ENCODE results near the gene EPHA5. TPM values are rescaled to one million over a fixed set of nuclear protein-coding genes. Genes with fewer than 3 reads are reported as not detected.

EPHA5 gene
- total RNA-seq, 1 experiment from 2014 or later: 2.0 TPM

DNA sequence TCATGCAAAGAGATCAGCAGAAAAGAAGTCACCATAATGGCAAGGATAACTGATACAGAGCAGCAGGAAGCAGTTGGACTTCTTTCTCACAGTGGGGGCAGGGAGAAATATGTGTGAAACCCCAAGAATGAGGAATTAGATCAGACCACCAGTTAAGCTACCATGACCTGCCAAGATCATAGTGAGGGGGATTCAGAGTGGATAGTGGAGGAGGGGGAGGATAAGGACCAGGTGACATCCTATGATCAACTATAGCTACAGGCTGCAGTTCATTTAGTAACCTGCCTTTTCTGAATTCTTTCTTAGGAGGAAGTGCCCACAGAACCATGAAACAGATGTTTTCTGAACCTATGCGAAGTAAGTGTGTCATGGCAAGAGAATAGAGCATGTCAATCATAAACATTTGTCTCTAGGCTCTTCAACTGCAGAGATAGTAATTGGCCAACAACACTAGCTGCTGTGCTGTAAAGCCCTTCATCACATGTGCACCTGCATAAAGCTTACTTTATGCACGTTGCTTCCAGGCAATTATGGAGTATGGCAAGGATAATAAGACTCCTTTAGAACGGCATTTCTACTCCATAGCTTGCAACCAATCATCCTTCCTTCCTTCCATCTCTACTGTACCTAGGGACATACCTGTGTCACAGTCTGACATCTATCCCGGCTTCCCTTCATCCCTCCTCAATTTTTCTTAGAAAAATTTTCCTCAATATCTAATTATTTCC is 329.7 kb downstream of the EPHA5 start:
- TF ChIP-seq, protein P1, sequence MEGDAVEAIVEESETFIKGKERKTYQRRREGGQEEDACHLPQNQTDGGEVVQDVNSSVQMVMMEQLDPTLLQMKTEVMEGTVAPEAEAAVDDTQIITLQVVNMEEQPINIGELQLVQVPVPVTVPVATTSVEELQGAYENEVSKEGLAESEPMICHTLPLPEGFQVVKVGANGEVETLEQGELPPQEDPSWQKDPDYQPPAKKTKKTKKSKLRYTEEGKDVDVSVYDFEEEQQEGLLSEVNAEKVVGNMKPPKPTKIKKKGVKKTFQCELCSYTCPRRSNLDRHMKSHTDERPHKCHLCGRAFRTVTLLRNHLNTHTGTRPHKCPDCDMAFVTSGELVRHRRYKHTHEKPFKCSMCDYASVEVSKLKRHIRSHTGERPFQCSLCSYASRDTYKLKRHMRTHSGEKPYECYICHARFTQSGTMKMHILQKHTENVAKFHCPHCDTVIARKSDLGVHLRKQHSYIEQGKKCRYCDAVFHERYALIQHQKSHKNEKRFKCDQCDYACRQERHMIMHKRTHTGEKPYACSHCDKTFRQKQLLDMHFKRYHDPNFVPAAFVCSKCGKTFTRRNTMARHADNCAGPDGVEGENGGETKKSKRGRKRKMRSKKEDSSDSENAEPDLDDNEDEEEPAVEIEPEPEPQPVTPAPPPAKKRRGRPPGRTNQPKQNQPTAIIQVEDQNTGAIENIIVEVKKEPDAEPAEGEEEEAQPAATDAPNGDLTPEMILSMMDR (conservative IDR thresholded peaks at IDR 0.05; ENCODE audit: low read depth, low read length): no peak
- no peak for TF ChIP-seq EZH2 (IDR thresholded peaks at IDR 0.05; ENCODE audit: low read length, unreplicated experiment)
- no peak for TF ChIP-seq EZH2phosphoT487 (IDR thresholded peaks at IDR 0.05; ENCODE audit: borderline replicate concordance, low read length)
- BruUV-seq (replicated peaks): no TSS peak
- no peaks in the 10 kb centered on the region for H3K36me3 ChIP-seq (ENCODE audit: low read depth, low read length)
- CTCF ChIA-PET: no interaction called here
- no peak overlapping the region for H3K4me3 ChIP-seq (ENCODE audit: low read length)
- no peak overlapping the region for H2AFZ ChIP-seq (ENCODE audit: low read length)
- H3K27me3 ChIP-seq (ENCODE audit: low read length): no peaks in the 10 kb centered on the region
- no peak overlapping the region for H3K27ac ChIP-seq (ENCODE audit: low read length)
- no peaks in the 10 kb centered on the region for H3K9me3 ChIP-seq (ENCODE audit: low read length)
- H3K4me1 ChIP-seq (ENCODE audit: insufficient read depth, low read length): no peaks in the 10 kb centered on the region
- POLR2A ChIA-PET (ENCODE audit: unreplicated experiment): no interaction called here
- intact Hi-C loops (cut with micrococcal nuclease): no loop called here
- DNase-seq (no peak), ATAC-seq (no peak)
- no peak overlapping the region for H3K4me2 ChIP-seq (ENCODE audit: low read length)
- H4K20me1 ChIP-seq (ENCODE audit: low read length): no peaks in the 10 kb centered on the region
- no peak overlapping the region for H3K9ac ChIP-seq (ENCODE audit: low read length)
- no peaks in the 10 kb centered on the region for H3K9me2 ChIP-seq (replicated peaks; ENCODE audit: low read length)
- H3F3A ChIP-seq (ENCODE audit: low read length, unreplicated experiment): no peaks in the 10 kb centered on the region
- H3K79me2 ChIP-seq (ENCODE audit: low read length): no peaks in the 10 kb centered on the region

DNA sequence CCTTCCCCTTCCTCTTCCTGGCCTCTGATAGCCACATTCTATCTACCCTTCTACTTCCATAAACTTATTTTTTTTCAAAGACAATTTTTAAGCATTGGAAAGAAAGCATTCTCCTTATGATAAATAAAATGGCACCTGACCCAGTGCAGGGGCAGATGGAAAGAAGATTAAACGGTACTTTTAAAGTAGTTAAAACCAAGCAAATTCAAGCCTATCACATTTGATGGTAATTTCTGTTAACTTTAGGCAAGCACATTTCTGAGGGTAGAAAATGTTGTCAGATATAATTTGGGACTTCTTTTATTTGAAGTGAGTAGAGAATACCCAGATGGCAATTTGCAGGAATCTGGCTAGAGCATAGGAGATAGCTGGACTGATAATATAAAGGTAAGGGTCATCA is 332.9 kb downstream of the EPHA5 start:
- DNase-seq: no peak
- no peaks in the 10 kb centered on the region for H3K36me3 ChIP-seq (ENCODE audit: low read depth, low read length)
- H3K27me3 ChIP-seq (ENCODE audit: low read length): no peaks in the 10 kb centered on the region
- no peaks in the 10 kb centered on the region for H3F3A ChIP-seq (ENCODE audit: low read length, unreplicated experiment)
- H3K9me2 ChIP-seq (replicated peaks; ENCODE audit: low read length): no peaks in the 10 kb centered on the region
- CTCF ChIA-PET: no interaction called here
- H3K4me2 ChIP-seq (ENCODE audit: low read length): no peak overlapping the region
- POLR2A ChIA-PET (ENCODE audit: unreplicated experiment): no interaction called here
- TF ChIP-seq, protein P1 (conservative IDR thresholded peaks at IDR 0.05; ENCODE audit: low read depth, low read length): no peak
- no peak for TF ChIP-seq EZH2 (IDR thresholded peaks at IDR 0.05; ENCODE audit: low read length, unreplicated experiment)
- no peak for TF ChIP-seq EZH2phosphoT487 (IDR thresholded peaks at IDR 0.05; ENCODE audit: borderline replicate concordance, low read length)
- H2AFZ ChIP-seq (ENCODE audit: low read length): no peak overlapping the region
- ATAC-seq: no peak
- BruUV-seq (replicated peaks): no TSS peak
- no peak overlapping the region for H3K4me3 ChIP-seq (ENCODE audit: low read length)
- no peak overlapping the region for H3K9ac ChIP-seq (ENCODE audit: low read length)
- intact Hi-C loops (cut with micrococcal nuclease): no loop called here
- no peaks in the 10 kb centered on the region for H3K4me1 ChIP-seq (ENCODE audit: insufficient read depth, low read length)
- no peaks in the 10 kb centered on the region for H3K79me2 ChIP-seq (ENCODE audit: low read length)
- H3K9me3 ChIP-seq (ENCODE audit: low read length): no peaks in the 10 kb centered on the region
- no peaks in the 10 kb centered on the region for H4K20me1 ChIP-seq (ENCODE audit: low read length)
- H3K27ac ChIP-seq (ENCODE audit: low read length): no peak overlapping the region

DNA sequence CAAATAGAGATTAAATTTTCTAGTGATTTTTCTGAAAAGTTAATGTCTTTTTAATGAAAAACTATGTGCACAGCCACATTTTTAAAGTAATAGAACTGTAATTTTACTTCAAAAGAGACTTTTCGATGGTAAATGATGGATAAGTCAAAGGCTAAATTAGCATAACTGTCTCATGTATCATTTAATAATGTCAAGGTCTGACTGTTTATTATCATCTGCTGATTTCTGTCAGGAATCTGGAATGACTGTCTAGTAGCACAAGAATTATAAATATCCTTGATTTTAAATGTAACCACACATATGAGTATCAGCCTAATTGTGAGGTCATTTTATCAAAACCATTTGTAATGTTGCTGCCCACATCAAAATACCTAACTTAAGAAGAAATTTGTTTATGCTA is 333.8 kb downstream of the EPHA5 start:
- ChIA-PET CTCF (no interaction called here), POLR2A (ENCODE audit: unreplicated experiment) (no interaction called here)
- DNase-seq (no peak), ATAC-seq (no peak)
- Histone ChIP-seq H3K4me2 (ENCODE audit: low read length) (no peak overlapping the region), H3F3A (ENCODE audit: low read length, unreplicated experiment) (no peaks in the 10 kb centered on the region), H3K9me3 (ENCODE audit: low read length) (no peaks in the 10 kb centered on the region), H3K9ac (ENCODE audit: low read length) (no peak overlapping the region), H3K36me3 (ENCODE audit: low read depth, low read length) (no peaks in the 10 kb centered on the region), H2AFZ (ENCODE audit: low read length) (no peak overlapping the region), H3K9me2 (replicated peaks; ENCODE audit: low read length) (no peaks in the 10 kb centered on the region), H3K4me3 (ENCODE audit: low read length) (no peak overlapping the region), H3K27me3 (ENCODE audit: low read length) (no peaks in the 10 kb centered on the region), H3K4me1 (ENCODE audit: insufficient read depth, low read length) (no peaks in the 10 kb centered on the region), H3K79me2 (ENCODE audit: low read length) (no peaks in the 10 kb centered on the region), H3K27ac (ENCODE audit: low read length) (no peak overlapping the region), H4K20me1 (ENCODE audit: low read length) (no peaks in the 10 kb centered on the region)
- BruUV-seq (replicated peaks): no TSS peak
- TF ChIP-seq EZH2 (IDR thresholded peaks at IDR 0.05; ENCODE audit: low read length, unreplicated experiment): no peak
- TF ChIP-seq, protein P1 (conservative IDR thresholded peaks at IDR 0.05; ENCODE audit: low read depth, low read length): no peak
- TF ChIP-seq EZH2phosphoT487 (IDR thresholded peaks at IDR 0.05; ENCODE audit: borderline replicate concordance, low read length): no peak
- intact Hi-C loops (cut with micrococcal nuclease): no loop called here

Data from PC-3 (cell line).